NCI-H128 (cell line): Measurements from ENCODE around the gene RNF208.
A peak's percentile ranks its signal among the peaks of the same experiment; 100 is the strongest.

Source experiments
- DNase-seq: peaks from one replicate; lab custom pipeline; 2025; ENCODE audit not compliant: unreplicated experiment; lab: John Stamatoyannopoulos, UW

Gene RNF208

GRCh38 chr9:137215196-137215986, 6.6 kb downstream of the RNF208 start:
- no peak for DNase-seq

- no peak for DNase-seq
These were observed 7.4 kb downstream of the RNF208 start for GRCh38 chr9:137214620-137215019.

GRCh38 chr9:137213160-137214060, 8.6 kb downstream of the RNF208 start:
- DNase-seq: no peak

GRCh38 chr9:137212520-137212919, 9.5 kb downstream of the RNF208 start:
- no peak for DNase-seq

GRCh38 chr9:137211532-137211931, 10.5 kb downstream of the RNF208 start:
- no peak for DNase-seq

- no peak for DNase-seq
These were observed 15.4 kb downstream of the RNF208 start for GRCh38 chr9:137206602-137207001.

GRCh38 chr9:137205126-137206069, 16.6 kb downstream of the RNF208 start, which contains the start of the genes NDOR1 and TMEM203:
NDOR1 (plus strand) TSS chr9:137205700; CDS start chr9:137205778, 78 bp downstream.
TMEM203 (minus strand) TSS chr9:137205648; CDS start chr9:137205414, 234 bp downstream.
- peak; percentile 36 for DNase-seq

- no peak for DNase-seq
These were observed 17.3 kb downstream of the RNF208 start for GRCh38 chr9:137204731-137205125.

GRCh38 chr9:137202966-137203365, 19.1 kb downstream of the RNF208 start:
- no peak for DNase-seq

GRCh38 chr9:137201205-137201868, 20.7 kb downstream of the RNF208 start:
- DNase-seq: no peak

GRCh38 chr9:137200311-137201204, 21.5 kb downstream of the RNF208 start, which contains the start of gene TPRN:
TPRN (minus strand) TSS chr9:137200741; CDS start chr9:137200711, 30 bp downstream.
- peak; percentile 99 for DNase-seq

GRCh38 chr9:137199411-137200121, 22.5 kb downstream of the RNF208 start:
- no peak for DNase-seq

GRCh38 chr9:137198902-137199283, 23.1 kb downstream of the RNF208 start:
- no peak for DNase-seq

GRCh38 chr9:137198051-137198901, 23.8 kb downstream of the RNF208 start:
- no peak for DNase-seq

GRCh38 chr9:137195525-137196220, 26.4 kb downstream of the RNF208 start:
- DNase-seq: peak; percentile 74

- no peak for DNase-seq
These were observed 27.1 kb downstream of the RNF208 start for GRCh38 chr9:137194909-137195308.

- DNase-seq: no peak
These were observed 27.7 kb downstream of the RNF208 start for GRCh38 chr9:137194388-137194787.
